GM12865 (cell line): ENCODE measurements around the gene ADAMTS17.

Source experiments
- DNase-seq: peaks from one replicate; pipeline ENCODE4 v3.0.0; 2010; ENCODE audit warnings: low read depth
- H3K4me3 ChIP-seq: 2 replicates; pipeline ENCODE4 v1.5.1; 2011; ENCODE audit warnings: mild to moderate bottlenecking, low read depth, low read length, control low read depth
- CTCF ChIP-seq: IDR thresholded peaks from 2 replicates; pipeline ENCODE4 v1.5.1; 2011; ENCODE audit warnings: low read length, control low read depth, low read depth, inconsistent platforms; ENCODE audit not compliant: insufficient read depth; ENCODE audit errors: missing control alignments

Gene ADAMTS17

GRCh38 chr15:100278596-100279380 lies 63.0 kb downstream of the ADAMTS17 start:
- no peak overlapping the region for H3K4me3 ChIP-seq
- no peak for TF ChIP-seq CTCF
- DNase-seq: no peak

- DNase-seq: no peak
These were observed 64.5 kb downstream of the ADAMTS17 start for GRCh38 chr15:100277087-100277855.

DNA sequence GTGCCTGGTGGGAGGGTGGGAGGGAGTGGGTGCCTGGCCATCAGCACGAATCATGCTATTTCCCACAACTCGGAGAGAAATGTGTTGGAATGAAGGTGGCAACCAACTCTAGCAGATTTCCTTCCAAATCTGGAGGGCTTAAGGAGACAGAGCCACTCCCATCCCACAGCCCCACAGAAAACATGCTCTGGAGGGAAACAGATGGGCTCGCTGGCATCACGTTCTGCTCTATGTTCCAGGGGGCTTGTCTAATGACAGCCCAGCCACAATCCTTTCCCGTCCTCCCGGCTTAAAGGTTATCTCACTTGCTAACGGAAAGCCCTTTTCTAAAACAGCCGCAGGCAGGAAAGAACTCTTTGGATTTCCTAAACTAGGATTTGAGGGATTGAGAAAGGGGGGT lies 65.3 kb downstream of the ADAMTS17 start:
- no peak for TF ChIP-seq CTCF
- H3K4me3 ChIP-seq: no peak overlapping the region
- DNase-seq: no peak

More at GRCh38 chr15:100277087-100277855, 64.5 kb downstream of the ADAMTS17 start:
- H3K4me3 ChIP-seq: no peak overlapping the region
- no peak for TF ChIP-seq CTCF

DNA sequence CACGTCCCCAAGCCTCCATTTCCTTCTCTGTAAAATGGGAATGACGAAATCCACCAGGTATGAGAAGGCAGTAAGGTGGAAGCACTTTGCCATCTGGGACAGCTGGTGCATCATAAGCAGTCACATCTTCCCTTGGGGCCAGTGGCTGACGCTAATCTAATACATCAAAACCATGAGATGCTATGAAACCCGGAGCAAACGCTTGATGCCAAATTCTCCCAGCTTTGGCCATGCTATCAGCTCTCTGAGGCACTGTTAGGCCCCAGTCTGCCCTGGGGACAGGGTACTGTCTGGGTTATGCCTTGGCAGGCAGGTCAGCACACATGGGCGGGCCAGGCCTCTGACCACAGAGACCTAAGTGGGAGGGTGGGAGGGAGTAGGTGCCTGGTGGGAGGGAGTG lies 66.1 kb downstream of the ADAMTS17 start:
- H3K4me3 ChIP-seq: no peak overlapping the region
- TF ChIP-seq CTCF: no peak
- no peak for DNase-seq

DNA sequence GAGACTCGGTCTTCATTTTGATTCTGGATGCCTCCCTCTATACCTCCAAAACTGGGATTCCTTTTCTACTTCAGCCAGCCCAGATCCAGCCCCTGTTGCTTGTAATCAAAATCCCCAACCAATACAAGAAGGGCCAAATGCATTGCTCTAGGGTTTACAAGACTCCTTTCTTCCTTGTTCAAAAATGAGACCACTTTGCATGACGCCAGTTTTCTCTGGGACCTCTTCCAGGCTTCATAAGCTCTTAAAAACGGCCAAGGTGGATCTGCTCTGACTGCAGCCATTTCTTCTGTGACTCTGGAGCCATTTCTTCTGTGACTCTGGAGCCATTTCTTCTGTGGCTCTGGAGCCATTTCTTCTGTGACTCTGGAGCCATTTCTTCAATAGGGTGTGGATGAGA lies 71.9 kb downstream of the ADAMTS17 start:
- no peak overlapping the region for H3K4me3 ChIP-seq
- DNase-seq: no peak
- TF ChIP-seq CTCF: no peak

DNA sequence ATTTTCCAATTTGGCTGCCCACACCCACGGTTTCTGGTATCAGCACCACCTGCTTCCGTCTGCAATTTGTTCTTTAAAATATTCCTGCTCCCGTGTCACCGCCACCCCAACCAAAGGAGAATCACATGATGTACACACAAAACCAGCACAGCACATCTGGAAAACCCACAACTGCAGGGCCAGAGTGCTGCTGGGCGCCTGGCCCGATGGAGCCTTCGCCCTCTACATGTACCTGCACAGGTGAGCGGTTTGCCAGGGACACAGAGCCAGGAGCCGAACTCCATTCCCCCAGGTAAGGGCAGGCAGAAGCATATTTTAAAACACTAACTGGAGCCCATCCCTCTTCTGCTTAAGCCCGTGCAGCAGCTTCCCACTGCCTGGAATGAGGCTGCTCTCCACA lies 75.6 kb downstream of the ADAMTS17 start:
- TF ChIP-seq CTCF: no peak
- H3K4me3 ChIP-seq: no peak overlapping the region
- no peak for DNase-seq
